Measurements from ENCODE around the gene SLC20A1. TPM values are rescaled to one million over a fixed set of nuclear protein-coding genes. Genes with fewer than 3 reads are reported as not detected.

Gene SLC20A1
- total and polyA plus RNA-seq, 2 of the 4 experiments (the other 2 are of a cell fraction): 93.6 to 94.1 TPM

GRCh38 chr2:112629823-112630222, 15.9 kb upstream of the SLC20A1 start:
- Histone ChIP-seq H3K4ac (ENCODE audit: low read depth, low read length) (peak overlapping the region; percentile 88), H2AK5ac (ENCODE audit: low read depth, low read length) (peak overlapping the region; percentile 99), H3K79me1 (ENCODE audit: low read depth in 1 of 2, low read length in 2 of 2) (peaks cover 0 to 16% of the 10 kb centered on the region in 2 experiments; a peak in 2 of 4 replicates), H3K56ac (ENCODE audit: extremely low read depth, insufficient read depth, low read length) (no peak overlapping the region), H2BK120ac (ENCODE audit: low read depth, low read length) (peak overlapping the region; percentile 90), H2AFZ (replicated peaks; ENCODE audit: low read length, poor library complexity) (peak overlapping the region; percentile 52), H4K20me1 (ENCODE audit: insufficient read depth, low read length) (no peaks in the 10 kb centered on the region; the same call in 1 of the 2 replicates), H2BK15ac (ENCODE audit: low read depth, low read length) (peak overlapping the region; percentile 72; the same call in 2 of the 3 replicates), H2BK20ac (ENCODE audit: low read depth, low read length) (peak overlapping the region; percentile 79), H3K27me3 (ENCODE audit: control insufficient read depth, insufficient read depth, low read length) (no peaks in the 10 kb centered on the region), H3K36me3 (ENCODE audit: control insufficient read depth, insufficient read depth, low read length) (no peaks in the 10 kb centered on the region), H3K4me1 (ENCODE audit: control insufficient read depth, insufficient read depth, low read length) (peaks cover 24% of the 10 kb centered on the region), H3K4me2 (ENCODE audit: low read depth, low read length) (no peak overlapping the region), H3K27ac (ENCODE audit: insufficient read depth, low read length) (no peak overlapping the region), H3K18ac (ENCODE audit: low read depth, low read length) (no peak overlapping the region), H4K5ac (ENCODE audit: low read depth, low read length) (peak overlapping the region; percentile 33; the same call in 1 of the 2 replicates), H3K23ac (ENCODE audit: low read depth, low read length) (peak overlapping the region; percentile 71; the same call in 1 of the 2 replicates), H3K9me3 (ENCODE audit: control insufficient read depth, insufficient read depth, low read length) (no peaks in the 10 kb centered on the region), H2AK9ac (replicated peaks; ENCODE audit: low read depth, low read length, poor library complexity) (peak overlapping the region; percentile 48), H4K91ac (ENCODE audit: insufficient read depth, low read depth, low read length) (peak overlapping the region; percentile 79), H3K9ac (ENCODE audit: low read depth, low read length) (no peak overlapping the region), H3K14ac (replicated peaks; ENCODE audit: low read depth, low read length) (peak overlapping the region; percentile 50; the same call in 1 of the 2 replicates), H2BK5ac (ENCODE audit: low read depth, low read length, poor library complexity, severe bottlenecking) (peak overlapping the region; percentile 25), H3K4me3 (ENCODE audit: insufficient read depth, low read depth, low read length) (no peak overlapping the region), H3K9me1 (ENCODE audit: insufficient read depth, low read length) (peaks cover 27% of the 10 kb centered on the region), H4K8ac (ENCODE audit: low read depth in 2 of 2, low read length in 2 of 2) (peak overlapping the region in 1 of 2 experiments; percentile 82; a peak in 2 of 4 replicates)
- CTCF ChIA-PET: interaction anchor here (0.6 to 2.0 kb wide), 2 partner anchors 18 to 95 kb away, joined by 4 read pairs; no protein-coding TSS in a partner anchor
- BruUV-seq (replicated peaks): no TSS peak
- ATAC-seq (ENCODE audit: low read depth): no peak
- TF ChIP-seq CTCF (conservative IDR thresholded peaks at IDR 0.05; ENCODE audit: low read depth, low read length): no peak
- no peak for TF ChIP-seq CHD1 (IDR thresholded peaks at IDR 0.05; ENCODE audit: low read depth, low read length)
- no peak for TF ChIP-seq MXI1 (IDR thresholded peaks at IDR 0.05; ENCODE audit: borderline replicate concordance, low read depth, low read length)
- TF ChIP-seq RCOR1 (IDR thresholded peaks at IDR 0.05; ENCODE audit: insufficient replicate concordance, low read length): no peak
- no peak for TF ChIP-seq POLR2A (IDR thresholded peaks at IDR 0.05; ENCODE audit: low read depth, low read length)
- dilution Hi-C loops (cut with HindIII; ENCODE audit: low sequenced_read_pairs, unreplicated experiment) (no loop called here), in situ Hi-C loops (cut with MboI; ENCODE audit: low sequenced_read_pairs) (loop anchor here (10.0 kb wide), 1 partner anchor 315 kb away; no protein-coding TSS in a partner anchor), intact Hi-C loops (cut with micrococcal nuclease) (loop anchor here (10.0 kb wide), 1 partner anchor 315 kb away; no protein-coding TSS in a partner anchor)
- WGBS, 2 experiments (ENCODE audit: extremely low coverage in 2 of 2, insufficient read length in 1 of 2): 81% methylated on average over 7 of the region's 8 CpGs; no CpG with 5 or more reads in 1 of the 2 experiments
- no peak for DNase-seq
- POLR2A ChIA-PET (ENCODE audit: unreplicated experiment): interaction anchor here (0.8 kb wide), 1 partner anchor 11 kb away, joined by 3 read pairs; no protein-coding TSS in a partner anchor
